ENCODE results near the gene C5orf47. TPM values are rescaled to one million over a fixed set of nuclear protein-coding genes. Genes with fewer than 3 reads are reported as not detected.

C5orf47 gene
- total RNA-seq, 1 experiment from 2014 or later: not detected

DNA sequence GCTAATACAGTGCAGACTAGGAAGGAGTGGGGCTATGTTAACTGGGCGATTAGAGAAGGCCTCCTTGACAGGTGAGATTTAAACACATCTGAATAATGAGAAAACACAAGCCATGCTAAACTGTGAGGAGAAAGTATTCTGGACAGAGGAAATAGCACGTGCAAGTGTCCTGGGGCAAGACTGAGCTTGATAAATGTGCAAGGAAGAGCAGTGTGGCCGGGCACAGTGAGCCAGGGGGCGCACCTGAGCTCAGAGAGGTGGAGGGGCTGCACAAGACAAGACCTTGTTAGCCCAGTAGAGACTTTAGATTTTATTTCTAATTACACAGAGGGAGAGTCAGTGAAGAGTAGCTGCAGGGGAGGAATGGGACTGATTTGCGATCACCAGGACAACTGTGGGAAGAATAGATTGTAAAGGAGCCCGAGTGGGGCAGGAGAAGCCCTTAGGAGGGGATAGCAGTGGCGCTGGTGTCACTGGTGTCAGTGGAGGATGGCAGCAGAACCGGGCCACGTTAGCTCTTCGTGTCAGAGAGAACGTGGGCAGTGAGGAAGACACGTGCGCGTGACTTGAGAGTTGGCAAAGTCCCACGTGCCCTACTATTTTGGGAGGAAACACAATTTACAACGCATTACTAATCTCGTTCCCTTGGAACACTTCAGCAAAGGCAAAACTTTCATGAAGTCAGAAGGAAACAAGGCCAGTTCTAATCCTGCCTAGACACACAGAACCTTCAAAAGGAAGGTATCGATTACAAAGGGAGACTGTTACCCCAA lies 17.9 kb upstream of the C5orf47 start:
- no peak for DNase-seq (ENCODE audit: low spot score)

- no peak for DNase-seq (ENCODE audit: low spot score)
Observed at GRCh38 chr5:173971681-173972345, 17.2 kb upstream of the C5orf47 start.

DNA sequence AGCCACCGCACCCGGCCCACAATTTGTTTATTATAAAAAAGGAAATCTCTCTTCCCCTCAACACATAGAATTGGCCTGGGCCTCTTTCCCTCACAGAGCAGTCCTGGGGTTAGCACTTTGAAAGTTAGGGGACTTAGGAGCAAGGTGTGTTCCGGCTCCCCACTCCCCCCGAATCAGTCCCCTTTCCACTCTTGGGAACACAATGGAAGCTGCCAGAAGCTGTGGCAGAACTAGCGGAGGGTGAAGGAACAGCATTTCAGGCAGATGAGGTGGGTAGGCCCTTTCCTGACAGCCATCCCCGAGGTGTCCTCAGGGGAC lies 16.4 kb upstream of the C5orf47 start:
- DNase-seq (ENCODE audit: low spot score): no peak

- peak; percentile 91 for DNase-seq (ENCODE audit: low spot score)
Observed at GRCh38 chr5:173972925-173973615, 15.9 kb upstream of the C5orf47 start.

DNA sequence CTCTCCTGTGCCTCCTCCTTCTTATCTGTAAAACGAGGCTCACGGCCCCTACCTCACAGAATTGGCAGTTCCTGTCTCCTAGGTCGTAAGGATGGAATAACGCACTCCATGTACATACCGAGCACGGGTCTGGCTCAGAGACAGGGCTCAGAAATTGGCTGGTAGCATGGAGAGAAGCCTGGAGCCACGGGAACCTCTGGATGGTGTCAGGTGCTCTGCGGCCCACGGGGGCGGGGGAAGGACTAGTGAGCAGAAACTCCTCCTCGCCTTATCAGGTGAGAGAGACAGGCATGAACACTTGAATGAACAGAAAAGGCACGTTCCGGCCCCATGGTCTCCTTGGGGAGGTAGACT lies 15.4 kb upstream of the C5orf47 start:
- no peak for DNase-seq (ENCODE audit: low spot score)

GRCh38 chr5:173974688-173975239 lies 14.2 kb upstream of the C5orf47 start:
- DNase-seq (ENCODE audit: low spot score): no peak

GRCh38 chr5:173981185-173981761 lies 7.7 kb upstream of the C5orf47 start:
- no peak for DNase-seq (ENCODE audit: low spot score)

DNA sequence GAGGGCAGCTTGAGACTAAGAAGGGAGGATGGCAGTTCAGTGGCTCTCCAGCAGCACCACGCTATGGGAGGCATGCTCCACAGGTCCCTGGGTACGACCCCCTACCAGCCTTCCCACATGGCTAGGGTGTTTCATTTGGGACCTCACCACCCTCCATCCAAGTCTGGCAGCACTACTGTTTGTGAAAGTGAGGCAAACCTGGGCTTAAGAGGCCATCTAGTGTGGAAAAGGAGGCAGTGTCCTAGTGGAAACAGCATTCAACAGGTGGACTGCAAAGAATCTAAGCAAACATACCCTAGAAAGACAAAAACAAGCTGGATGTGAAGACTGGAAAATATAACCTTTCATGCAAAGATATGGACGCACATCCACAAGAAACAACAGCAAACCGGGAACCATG lies 4.8 kb upstream of the C5orf47 start:
- DNase-seq (ENCODE audit: low spot score): peak; percentile 32

- DNase-seq (ENCODE audit: low spot score): no peak
Observed at GRCh38 chr5:173989432-173990082, 587 bp downstream of the C5orf47 start.

DNA sequence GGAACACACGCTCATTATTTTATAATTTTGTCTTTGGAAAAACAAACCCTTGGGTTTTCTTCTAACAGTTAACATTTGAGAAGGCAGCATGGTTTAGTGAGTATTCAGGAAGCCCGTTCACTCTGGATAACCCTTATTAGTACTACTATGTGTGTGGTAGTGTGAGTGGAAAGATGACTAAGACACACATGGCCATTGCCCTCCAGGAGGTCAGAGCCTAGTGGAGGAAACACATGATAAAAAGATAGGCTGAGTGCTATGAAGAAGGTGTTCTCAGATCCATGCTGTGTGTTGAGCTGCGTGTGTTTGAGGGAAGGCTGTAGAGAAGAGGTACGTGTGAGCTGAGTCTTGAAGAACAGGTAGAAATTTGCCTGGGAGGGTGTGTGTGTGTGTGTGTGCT lies 8.4 kb downstream of the C5orf47 start:
- no peak for DNase-seq (ENCODE audit: low spot score)

- no peak for DNase-seq (ENCODE audit: low spot score)
Observed at GRCh38 chr5:173998531-173998930, 9.6 kb downstream of the C5orf47 start.

GRCh38 chr5:174000076-174000475 lies 11.1 kb downstream of the C5orf47 start:
- no peak for DNase-seq (ENCODE audit: low spot score)

- no peak for DNase-seq (ENCODE audit: low spot score)
Observed at GRCh38 chr5:174003795-174004194, 14.8 kb downstream of the C5orf47 start.

GRCh38 chr5:174008922-174009321 lies 20.0 kb downstream of the C5orf47 start:
- DNase-seq (ENCODE audit: low spot score): no peak

- no peak for DNase-seq (ENCODE audit: low spot score)
Observed at GRCh38 chr5:174010365-174010764, 21.4 kb downstream of the C5orf47 start.

DNA sequence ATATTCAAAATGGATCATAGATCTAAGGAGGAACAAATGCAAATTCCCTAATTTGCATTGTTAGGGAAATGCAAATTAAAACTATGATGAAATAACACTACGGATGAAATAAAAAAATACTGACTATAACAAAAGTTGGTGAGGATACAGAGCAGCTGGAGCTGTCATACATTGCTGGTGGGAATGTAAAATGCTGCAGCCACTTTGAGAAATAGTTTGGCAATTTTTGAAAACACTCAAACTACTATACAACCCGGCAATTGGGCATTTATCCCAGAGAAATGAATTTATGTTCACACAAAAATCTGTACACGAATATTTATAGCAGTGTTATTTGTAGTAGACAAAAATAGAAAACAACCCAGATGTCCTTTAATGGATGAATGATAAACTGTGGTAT lies 22.5 kb downstream of the C5orf47 start:
- no peak for DNase-seq (ENCODE audit: low spot score)

GRCh38 chr5:174020069-174020927 lies 31.3 kb downstream of the C5orf47 start:
- peak; percentile 71 for DNase-seq (ENCODE audit: low spot score)

DNA sequence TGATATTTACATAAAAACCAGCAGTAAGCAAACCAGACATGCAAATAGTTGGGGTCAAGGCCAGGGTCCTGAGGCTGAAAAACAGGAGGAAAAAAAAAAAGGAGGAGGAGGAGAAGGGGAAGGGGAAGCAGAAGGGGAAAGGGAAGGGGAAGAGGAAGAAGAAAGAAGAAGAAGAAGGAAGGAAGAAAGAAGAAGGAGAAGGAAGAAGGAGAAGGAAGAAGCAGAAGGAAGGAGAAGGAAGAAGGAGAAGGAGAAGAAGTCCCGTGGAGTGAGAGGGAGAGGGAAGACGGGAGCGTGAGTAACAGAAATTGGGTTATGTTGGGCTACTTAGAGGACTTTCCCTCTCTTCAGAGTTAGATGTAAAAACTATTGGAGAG lies 31.9 kb downstream of the C5orf47 start:
- DNase-seq (ENCODE audit: low spot score): no peak

- DNase-seq (ENCODE audit: low spot score): no peak
Observed at GRCh38 chr5:174022384-174023095, 33.6 kb downstream of the C5orf47 start.

- DNase-seq (ENCODE audit: low spot score): no peak
Observed at GRCh38 chr5:174030286-174030685, 41.3 kb downstream of the C5orf47 start.

Measured in A172 (cell line).